DMS 273 (cell line): ENCODE data around the gene AP2B1.

Experiments used
- DNase-seq: peaks from one replicate; lab custom pipeline; 2025; ENCODE audit not compliant: unreplicated experiment; lab: John Stamatoyannopoulos, UW

AP2B1 gene

DNA sequence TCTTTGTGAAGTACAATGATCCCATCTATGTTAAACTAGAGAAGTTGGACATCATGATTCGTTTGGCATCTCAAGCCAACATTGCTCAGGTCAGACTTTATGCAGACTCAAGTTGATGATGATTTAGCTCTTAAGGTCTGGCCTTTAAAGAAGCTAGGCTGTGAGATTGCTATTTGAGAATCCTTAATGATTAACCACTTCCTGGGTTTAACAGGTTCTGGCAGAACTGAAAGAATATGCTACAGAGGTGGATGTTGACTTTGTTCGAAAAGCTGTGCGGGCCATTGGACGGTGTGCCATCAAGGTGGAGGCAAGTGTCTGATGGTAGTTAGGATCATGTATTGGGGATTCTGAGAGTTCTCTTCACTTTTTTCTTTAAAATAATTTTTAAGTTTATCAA is 40.3 kb downstream of the AP2B1 start:
- DNase-seq = no peak

DNA sequence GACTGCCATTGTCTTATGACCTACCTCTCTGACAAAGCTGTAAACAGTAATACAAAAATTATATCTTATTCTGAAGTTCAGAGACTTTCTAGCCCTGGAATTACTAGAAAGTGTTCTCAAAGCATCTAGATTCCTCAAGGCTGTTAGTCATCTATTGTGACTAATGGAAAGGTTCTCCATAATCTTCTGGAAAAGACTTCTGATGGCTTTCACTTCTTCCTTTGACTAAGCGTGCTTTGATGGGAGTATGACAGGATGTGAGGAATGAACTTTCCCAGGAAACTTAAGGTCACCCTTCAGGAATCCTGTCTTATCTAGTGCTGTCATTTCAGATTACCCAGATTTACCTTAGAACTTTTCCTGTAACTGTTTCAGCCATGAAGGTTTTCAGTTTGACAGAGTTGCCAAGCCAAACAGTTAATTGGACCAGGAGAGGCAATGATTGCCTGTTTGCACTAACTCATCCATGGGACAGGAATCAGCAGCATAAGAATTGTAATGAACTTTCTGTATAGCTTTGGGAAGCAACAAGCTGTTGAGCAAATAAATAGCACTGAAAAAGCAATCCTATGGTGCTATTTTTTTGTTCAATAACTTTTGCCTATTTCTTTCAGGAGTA is 43.5 kb downstream of the AP2B1 start:
- DNase-seq = no peak

DNA sequence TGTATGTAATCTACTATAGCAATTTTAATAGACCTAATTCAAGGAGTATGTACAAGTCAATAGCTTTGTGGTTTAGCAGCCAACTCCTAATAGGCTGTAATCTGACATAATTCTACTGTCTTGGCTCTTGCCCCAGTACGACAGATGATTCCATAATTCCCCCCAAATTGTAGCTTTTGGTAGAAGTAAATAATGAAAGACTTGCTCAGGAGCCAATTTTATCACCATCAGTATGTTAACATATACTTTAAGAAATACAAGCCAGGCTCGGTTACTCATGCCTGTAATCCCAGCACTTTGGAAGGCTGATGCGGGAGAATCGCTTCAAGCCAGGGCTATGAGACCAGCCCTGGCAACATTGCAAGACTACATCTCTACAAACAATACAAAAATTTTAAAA is 53.9 kb downstream of the AP2B1 start:
- no peak for DNase-seq

DNA sequence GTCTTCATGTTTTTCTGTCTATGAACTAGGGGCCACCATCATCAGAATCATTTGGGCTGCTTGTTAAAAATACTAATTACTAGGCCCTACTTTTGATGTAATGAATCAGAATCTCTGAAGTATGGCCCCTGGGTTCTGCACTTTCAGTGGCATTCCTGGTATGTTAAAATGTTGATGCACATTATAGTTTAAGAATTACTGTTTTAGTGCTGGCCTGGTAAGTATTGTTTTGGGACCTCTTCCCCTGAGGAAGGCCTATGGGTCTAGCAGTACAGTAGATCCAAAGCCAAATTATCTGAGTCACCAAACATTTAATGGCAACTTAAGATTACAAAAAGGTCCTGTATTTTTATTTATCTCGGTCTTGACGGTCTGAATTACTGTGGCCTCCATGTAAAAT is 58.8 kb downstream of the AP2B1 start:
- DNase-seq = no peak

DNA sequence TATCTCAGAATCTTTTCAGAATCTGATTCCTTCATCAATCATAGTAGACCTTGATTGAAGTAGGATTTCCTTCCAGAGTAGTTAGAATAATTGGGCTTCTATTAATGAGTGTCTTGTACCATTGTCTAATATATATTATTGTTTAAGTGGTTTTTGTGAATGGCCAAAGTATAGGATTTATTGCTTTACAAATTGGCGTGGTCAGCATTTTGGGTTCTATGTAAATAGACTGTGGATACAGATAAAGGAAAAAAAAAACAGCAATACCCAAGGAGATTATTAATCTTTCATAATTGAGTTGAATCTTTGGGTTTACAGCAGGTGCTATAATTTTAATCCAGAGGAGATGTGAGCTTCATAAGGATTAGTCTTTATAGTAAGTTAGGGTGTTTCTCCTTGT is 64.3 kb downstream of the AP2B1 start:
- DNase-seq = no peak

DNA sequence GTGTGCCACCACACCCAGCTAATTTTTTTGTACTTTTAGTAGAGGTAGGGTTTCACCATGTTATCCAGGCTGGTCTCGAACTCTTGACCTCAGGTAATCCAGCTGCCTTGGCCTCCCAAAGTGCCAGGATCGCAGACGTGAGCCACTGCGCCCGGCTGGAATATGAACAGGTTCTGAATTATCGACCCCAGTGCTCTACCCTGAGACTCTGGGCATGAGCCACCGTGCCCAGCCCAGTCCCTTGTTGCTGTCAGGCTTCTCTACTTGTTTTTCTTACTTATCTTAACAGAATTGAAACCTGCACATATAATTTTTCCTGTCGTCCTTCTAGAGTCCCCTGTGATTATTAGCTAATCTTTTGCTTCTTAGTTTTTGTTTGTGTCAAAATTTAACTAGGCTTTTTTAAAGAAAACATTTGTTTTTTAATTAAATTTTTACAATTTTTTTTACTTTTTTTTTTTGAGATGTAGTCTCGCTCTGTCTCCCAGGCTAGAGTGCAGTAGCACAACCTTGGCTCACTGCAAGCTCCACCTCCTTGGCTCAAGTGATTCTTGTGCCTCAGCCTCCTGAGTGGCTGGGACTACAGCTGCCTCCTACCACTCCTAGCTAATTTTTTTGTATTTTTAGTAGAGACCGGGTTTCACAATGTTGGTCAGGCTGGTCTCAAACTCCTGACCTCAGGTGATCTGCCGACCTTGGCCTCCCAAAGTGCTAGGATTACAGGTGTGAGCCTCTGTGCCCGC is 66.7 kb downstream of the AP2B1 start:
- DNase-seq = no peak

DNA sequence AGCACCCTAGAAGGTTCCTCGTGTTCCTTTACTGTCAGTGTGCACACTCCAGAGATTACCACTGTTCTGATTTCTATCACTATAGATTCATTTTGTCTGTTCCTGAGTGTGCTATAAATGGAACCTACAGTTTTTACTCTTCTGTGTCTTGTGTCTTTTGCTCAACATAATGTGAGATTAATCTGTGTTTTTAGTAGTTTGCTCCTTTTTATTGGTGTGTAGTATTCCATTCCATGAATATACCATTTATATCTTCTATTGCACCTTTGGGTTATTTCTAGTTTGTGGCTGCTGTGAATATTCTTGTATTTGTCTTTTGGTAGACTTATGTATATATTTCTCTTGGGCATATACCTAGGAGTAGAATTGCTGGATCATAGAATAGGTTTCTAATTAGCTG is 68.2 kb downstream of the AP2B1 start:
- DNase-seq = no peak

DNA sequence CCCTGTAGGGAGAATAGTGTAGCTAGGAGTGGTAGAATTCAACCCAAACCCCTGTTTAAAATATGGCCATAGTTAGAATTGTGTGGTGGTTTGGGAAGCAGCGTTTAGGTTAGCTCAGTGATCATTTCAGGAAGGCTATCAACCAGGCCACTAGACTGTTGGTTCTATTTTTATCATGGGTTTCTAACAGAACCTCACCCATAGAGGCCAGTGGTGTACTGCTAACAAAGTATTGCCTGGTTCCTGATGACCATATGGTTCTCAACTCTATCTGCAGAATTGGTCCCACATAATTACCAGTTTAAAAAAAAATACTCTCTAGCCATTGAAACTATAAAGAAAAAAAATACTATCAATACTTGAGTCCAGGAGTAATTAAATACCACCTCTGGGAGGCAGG is 73.8 kb downstream of the AP2B1 start:
- DNase-seq = peak; percentile 33

DNA sequence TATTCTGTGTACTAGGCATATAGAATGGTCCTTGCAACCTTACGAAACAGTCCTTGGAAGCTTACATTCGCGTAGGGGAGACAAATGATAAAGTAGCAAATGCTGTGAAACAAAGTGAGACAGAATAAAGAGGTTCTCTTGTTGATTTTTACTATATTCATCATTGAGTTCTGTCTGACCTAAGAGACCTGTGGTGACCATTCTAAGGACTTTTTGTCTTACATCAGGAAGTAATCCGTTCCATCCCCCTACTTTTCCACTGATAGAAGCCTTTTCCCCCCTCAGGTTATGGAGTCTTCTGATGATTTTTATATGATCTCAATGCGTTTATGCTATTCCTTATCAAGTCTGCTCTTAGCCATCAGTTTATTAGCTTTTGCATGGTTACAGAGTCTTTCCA is 77.6 kb downstream of the AP2B1 start:
- DNase-seq = no peak

DNA sequence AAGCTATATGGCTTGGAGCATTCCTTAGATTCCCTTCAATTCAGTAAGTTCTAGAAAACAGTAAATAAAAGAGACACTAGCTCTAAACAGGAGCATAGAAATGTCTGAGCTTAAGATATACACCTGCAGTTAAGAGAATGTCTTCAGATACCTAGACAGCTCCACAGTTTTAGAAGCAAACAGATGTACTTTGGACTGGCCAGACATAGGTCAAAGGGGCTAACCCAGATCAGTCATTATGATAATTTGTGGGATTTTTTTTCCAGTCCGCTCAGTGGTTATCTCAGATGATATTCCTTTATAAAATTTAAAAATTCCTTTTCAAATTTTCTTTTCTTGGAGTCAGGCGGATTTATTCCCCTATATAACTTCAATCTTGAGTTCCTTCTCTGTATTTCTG is 78.5 kb downstream of the AP2B1 start:
- no peak for DNase-seq

DNA sequence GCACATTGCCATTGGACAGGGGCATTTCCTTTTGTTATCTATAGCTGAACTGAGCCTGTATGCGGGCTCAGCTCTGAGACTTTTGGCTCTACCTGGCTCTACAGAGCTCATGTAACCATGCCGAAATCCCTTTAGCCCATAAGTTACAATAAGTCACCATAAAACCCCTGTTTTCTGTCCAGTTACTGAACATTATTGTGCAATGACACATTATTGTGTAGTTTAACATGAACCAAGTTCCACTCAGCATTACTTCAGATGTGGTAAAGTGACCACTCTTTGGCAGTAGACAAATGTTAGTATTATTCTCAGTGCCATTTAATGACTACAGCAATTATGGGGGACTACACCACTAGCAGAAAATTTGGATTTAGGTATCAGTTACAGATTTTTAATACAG is 78.9 kb downstream of the AP2B1 start:
- no peak for DNase-seq

DNA sequence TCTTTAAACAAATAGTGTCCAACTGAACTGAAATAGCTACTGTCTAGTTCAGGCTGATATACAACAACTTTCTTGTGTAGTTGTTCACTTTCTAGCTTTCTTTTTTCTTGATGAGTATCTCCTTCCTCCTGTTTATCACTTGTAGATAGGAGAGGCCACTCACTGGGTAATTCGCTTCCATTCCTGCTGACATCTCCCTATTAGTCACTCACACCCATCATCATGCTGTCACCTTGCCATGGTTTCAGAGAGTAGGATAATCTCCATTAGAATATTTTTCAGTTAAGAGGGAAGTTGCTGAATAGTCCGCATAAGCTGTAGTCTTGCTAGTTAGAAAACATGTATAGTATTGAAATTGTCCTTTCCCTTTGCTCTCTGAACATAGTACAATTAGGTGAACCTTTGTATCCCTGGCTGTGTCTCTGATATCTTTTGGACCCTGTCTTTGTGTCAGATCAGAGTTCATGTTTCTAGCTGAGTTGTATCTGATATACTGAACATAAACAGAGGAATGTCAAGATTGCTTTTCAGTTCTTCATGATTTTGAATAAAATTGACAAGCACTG is 79.9 kb downstream of the AP2B1 start:
- DNase-seq = no peak

DNA sequence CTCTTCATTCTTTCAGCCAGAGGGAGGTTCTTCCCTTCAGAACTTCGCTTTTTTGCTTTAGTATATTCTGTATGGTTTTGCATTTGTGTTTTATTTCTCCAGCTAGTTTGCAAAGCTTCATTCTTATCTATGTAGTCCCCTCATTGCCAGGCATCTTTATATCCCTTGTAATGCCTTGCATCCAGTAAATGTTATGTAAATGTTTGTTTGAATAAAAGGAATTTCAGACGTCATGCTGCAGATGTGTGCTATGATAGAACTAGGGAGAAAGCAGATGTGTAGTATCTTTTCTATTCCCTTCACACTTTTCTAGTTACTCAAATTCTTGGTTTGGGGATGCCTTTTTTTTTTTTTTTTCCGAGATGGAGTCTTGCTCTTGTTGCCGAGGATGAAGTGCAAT is 81.7 kb downstream of the AP2B1 start:
- no peak for DNase-seq

DNA sequence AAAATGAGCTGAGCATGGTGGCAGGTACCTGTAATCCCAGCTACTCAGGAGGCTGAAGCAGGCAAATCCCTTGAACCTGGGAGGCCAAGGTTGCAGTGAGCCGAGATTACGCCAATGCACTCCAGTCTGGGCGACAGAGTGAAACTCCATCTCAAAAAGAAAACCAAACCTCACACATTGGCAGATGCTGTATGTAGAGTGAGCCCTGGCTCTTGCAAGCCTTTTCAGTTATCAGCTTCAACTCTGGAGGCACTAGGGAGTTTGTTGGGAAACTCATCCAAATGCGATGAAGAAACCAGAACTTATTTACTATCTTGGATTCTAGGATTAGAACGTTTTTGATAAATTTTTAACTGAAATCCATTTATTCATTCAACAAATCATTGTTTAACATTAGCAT is 87.4 kb downstream of the AP2B1 start:
- DNase-seq = no peak

DNA sequence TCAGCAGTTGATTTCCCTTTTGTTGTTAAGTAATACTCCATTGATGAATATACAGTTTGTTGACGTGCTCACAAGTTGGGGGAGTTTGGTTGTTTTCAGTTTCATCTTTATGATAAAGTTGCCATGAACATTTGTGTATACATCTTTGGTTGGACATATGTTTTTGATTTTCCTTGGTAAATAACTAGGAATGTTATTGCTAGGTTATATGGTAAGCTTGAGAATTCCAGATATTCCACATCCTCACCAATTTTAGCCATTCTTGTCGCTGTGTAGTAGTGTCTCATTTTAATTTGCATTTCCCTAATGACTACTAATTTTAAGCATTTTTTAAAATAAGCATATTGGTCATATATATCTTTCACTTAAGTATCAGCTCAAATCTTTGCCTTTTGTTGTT is 89.3 kb downstream of the AP2B1 start:
- no peak for DNase-seq

DNA sequence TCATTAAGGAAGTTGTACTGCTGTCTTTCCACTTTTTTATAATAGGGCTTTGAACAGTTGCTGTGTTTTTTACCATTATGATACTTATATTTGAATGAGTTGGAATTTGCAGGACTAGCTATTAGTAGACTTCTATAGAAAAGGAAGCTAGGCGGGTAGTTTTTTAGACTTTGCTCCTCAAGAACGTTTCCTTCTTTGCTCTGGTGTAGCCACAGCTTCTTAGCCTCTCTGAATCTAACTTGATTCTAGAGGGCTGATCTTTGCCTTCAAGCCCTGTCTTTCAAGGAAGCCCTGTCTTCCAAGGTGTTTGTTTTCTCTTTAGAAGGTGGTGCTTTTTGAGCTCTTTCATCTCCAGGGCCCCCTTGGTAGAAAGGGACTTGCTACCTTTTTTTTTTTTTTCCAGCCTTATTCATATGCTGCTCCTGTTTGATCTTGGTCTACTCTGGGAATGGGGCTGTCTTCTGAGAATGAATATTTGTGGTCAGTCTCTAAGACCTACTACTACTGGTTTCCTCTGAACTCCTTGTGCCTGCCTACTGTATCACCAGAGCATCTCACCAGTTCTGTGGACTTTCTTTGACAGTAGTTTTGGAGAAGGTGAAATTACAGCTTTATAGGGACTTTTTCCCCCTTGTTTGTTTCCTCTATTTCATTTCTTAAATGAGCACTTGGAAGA is 92.0 kb downstream of the AP2B1 start:
- no peak for DNase-seq

DNA sequence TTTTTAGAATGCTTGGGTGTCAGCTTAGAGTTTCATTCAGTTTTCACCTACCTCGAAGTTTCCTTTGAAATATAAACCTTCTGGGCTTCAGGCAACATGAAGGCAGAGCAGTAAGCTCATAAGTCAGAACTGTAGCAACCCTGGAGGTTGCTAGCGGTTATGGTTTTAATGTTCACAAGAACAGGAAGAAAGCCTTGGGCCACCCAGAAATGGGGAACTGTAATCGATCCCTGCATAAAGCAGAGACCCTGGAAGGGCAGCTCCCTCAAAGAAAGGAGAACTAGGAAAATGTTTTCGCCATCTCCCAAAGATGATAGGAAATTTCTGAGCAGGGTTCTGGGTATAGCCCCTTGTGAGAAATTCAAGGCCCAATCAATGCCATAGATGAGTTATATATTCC is 96.5 kb downstream of the AP2B1 start:
- DNase-seq = no peak

DNA sequence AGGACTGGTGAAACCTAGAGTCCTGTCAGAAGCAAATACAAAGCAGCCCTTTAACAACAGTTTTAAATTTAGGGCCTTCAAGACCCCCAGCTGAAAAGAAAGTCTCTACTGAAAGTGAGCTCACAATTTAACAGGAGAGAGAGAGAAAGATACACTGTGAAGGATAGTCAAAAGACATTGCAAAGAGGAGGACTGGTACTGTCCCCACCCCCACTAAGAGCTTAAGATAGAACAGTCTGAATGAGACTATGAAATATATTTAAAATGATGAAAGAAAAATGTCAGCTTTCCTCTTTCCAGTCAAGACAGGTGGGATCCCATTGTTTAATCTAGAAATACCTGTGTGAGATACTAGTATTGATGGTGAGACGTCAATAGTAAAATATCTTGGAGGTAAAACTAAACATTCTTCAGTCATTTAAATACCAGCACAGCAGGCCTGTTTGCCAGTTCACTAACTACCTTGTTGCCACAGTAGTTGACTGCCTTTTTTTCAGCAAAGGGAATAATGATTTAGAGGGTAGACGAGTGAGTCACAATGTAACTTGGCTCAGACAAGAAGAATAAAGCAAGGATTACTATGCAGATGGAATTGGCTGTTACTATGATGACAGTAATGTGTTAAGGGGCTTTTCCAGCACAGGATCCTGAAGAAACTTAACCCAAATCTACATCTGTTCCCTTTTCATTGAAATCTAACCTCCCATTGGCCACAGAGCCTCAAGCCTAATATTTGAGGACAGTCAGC is 97.1 kb downstream of the AP2B1 start:
- DNase-seq = no peak

DNA sequence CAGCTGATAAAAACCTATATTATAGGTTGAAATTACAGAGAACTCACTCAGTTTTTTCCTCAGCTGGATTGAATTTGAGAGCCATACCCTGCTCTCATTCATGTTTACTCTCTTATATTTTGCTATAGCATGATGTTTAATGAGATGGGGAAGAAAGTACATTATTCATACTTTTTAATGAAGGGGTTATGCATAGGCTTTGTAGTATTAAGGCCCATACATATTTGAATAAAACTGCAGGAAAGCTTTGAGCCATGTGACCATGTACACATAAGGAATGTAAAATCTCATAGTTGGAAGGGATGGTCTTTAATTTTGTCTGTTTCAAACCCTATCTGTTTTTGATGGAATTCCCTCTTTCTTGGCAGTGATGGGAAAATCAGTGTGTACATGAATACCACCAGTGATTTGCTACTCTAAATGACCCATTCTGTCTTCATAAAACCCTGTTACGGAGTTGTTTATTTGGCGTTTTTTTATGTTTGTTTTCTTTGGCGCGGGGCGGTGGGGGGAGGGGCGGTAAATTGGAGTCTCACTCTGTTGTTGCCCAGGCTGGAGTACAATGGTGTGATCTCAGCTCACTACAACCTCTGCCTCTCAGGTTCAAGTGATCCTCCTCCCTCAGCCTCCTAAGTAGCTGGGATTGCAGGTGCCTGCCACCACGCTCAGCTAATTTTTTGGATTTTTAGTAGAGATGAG is 105.5 kb downstream of the AP2B1 start:
- DNase-seq = no peak

DNA sequence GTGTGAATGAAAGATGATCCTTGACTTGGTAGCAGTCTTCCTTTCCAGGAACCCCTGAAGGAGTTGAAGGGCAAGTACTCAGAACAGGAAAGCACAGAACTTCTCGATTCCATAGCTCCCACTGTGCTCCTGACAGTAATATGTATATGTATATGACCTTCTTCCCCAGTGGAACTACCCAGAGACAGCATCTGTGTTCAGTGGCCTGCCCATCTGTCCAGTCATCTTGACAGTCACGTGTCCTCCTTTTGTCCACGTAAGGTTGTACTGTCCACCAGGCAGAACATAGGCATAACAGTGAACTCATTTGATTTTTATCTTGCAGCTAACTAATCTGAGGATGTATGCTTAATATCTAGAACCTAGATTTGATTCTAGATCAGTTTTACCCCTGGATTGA is 106.5 kb downstream of the AP2B1 start:
- DNase-seq = no peak

DNA sequence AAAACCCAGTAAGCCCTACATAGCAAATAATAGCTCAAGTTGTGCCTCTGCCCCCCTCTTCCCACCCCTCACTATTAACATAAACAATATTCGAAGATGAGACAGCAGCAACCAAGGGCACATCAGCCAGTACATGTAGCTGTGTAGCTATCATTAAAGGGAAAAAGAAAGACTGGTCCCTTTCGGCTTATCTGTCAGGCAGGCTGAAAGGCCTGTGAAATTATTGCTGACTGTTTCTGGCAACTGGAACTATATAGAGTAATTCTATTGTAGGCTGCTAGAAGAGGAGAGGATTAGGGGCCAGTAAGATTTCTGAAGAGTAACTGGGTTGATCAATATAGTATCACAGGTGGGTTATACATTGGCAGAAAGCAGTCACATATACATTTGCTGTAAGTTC is 107.8 kb downstream of the AP2B1 start:
- no peak for DNase-seq
